ENCODE results near the gene MACROD2.

DNA sequence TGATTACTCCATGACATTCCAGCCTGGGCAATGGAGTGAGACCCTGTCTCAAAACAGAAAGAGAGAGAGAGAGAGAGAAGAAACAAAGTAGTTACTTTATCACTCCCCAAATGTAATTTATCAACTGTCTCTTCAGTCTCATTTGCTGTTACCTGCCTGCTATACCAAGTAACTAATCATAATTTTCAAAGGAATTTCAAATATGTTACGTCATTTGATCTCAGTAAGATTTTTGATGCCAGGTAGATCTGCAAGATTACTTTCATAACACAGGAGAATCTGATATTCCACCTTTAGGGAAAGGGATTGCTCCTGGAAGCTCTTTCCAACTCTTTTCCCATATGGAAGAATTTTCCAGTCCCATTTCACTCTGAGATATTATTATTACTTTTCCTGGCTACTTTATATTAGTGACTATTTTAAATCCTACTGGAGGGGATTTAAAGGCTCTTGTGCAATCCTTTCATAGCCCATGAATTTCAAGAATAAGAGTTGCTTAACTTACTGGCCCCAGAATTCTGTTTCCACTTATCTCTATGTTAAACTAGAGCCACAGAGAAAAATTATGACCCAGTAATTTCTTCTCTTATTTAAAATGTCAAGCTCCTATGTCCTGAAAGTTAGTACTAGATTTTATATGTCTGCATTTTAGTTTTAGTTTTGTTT lies 732.3 kb downstream of the MACROD2 start:
- TF ChIP-seq POLR2AphosphoS5 (IDR thresholded peaks at IDR 0.05) (no peak), POLR2A (IDR thresholded peaks at IDR 0.05) (no peak)
- TF ChIP-seq, protein P1, sequence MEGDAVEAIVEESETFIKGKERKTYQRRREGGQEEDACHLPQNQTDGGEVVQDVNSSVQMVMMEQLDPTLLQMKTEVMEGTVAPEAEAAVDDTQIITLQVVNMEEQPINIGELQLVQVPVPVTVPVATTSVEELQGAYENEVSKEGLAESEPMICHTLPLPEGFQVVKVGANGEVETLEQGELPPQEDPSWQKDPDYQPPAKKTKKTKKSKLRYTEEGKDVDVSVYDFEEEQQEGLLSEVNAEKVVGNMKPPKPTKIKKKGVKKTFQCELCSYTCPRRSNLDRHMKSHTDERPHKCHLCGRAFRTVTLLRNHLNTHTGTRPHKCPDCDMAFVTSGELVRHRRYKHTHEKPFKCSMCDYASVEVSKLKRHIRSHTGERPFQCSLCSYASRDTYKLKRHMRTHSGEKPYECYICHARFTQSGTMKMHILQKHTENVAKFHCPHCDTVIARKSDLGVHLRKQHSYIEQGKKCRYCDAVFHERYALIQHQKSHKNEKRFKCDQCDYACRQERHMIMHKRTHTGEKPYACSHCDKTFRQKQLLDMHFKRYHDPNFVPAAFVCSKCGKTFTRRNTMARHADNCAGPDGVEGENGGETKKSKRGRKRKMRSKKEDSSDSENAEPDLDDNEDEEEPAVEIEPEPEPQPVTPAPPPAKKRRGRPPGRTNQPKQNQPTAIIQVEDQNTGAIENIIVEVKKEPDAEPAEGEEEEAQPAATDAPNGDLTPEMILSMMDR (IDR thresholded peaks at IDR 0.05): no peak
